Stomach (tissue), 9 donors: ENCODE measurements around the gene NUP214. TPM values are rescaled to one million over a fixed set of nuclear protein-coding genes. Genes with fewer than 3 reads are reported as not detected.
A peak's percentile ranks its signal among the peaks of the same experiment; 100 is the strongest.
"Not testable (repeated sequence)": the region's sequence is repeated elsewhere in the genome, so short reads cannot be mapped to it uniquely, and the experiment has no call there.

Experiments
- DNase-seq, 2 donors: peaks; one replicate each; pipeline versions ENCODE4 v3.0.0 to v3.0.0-alpha.2; 2013 to 2019
- H3K27ac ChIP-seq, 5 donors: fragments of 200-600 bp in 4 of 5; sonication (generic) in 4 of 5; one replicate each; pipeline ENCODE4 v1.5.1; 2013 to 2019; ENCODE audit warnings: mild to moderate bottlenecking in 1 of 5, moderate library complexity in 1 of 5
- H3K27me3 ChIP-seq, 3 donors: fragments of 200-600 bp; sonication (generic); one replicate each; pipeline ENCODE4 v1.5.1; 2017 to 2019; ENCODE audit warnings: mixed run types in 1 of 3
- H3K36me3 ChIP-seq, 4 donors: fragments of 200-600 bp; sonication (generic); 1 replicate in 3 of 4; 2 replicates in 1 of 4; pipeline ENCODE4 v1.5.1; 2016 to 2019
- H3K4me1 ChIP-seq, 4 donors: fragments of 200-600 bp; sonication (generic); one replicate each; pipeline ENCODE4 v1.5.1; 2016 to 2019
- H3K4me3 ChIP-seq, 4 donors: fragments of 200-600 bp; sonication (generic) in 3 of 4; one replicate each; pipeline ENCODE4 v1.5.1; 2016 to 2019; ENCODE audit warnings: mild to moderate bottlenecking in 1 of 4
- H3K9me3 ChIP-seq, 4 donors: fragments of 200-600 bp; sonication (generic); one replicate each; pipeline ENCODE4 v1.5.1; 2016 to 2019
- CTCF ChIP-seq, 7 experiments: fragments of 450-650 bp in 4 of 7; fragments of 200-600 bp in 3 of 7; sonication (generic) in 3 of 7; IDR thresholded peaks; one replicate each; pipeline ENCODE4 v1.5.1; 2016 to 2019; ENCODE audit warnings: antibody characterized with exemption in 7 of 7, control low read depth in 2 of 7, mild to moderate bottlenecking in 1 of 7
- EP300 ChIP-seq: sonication (generic); formaldehyde crosslinking; IDR thresholded peaks from one replicate; pipeline ENCODE4 v1.6.1; 2017; ENCODE audit warnings: antibody characterized with exemption
- POLR2A ChIP-seq, 4 donors: fragments of 450-650 bp; IDR thresholded peaks; one replicate each; pipeline ENCODE4 v1.6.1; 2016; ENCODE audit warnings: antibody characterized with exemption in 4 of 4, control low read depth in 2 of 4, mild to moderate bottlenecking in 1 of 4, moderate library complexity in 1 of 4
- POLR2AphosphoS5 ChIP-seq, 3 donors: sonication (generic); formaldehyde crosslinking; IDR thresholded peaks; one replicate each; pipeline ENCODE4 v1.6.1; 2016; ENCODE audit warnings: antibody characterized with exemption in 3 of 3
- WGBS, 5 donors: extraction: QIAGEN DNeasy Blood & Tissue Kit in 3 of 5; methylation state at CpG; one replicate each; pipeline versions ENCODE4 v1.1.5 to v1.1.7; 2013 to 2018; 5-methylcytosine and 5-hydroxymethylcytosine counted together
- intact Hi-C: fragments of 100-400 bp; cut with DNase I; formaldehyde crosslinking; loops from one replicate; pipeline ENCODE4 v1.15.1; 2023; ENCODE audit warnings: low total_unique reads
- polyA plus RNA-seq, 3 donors: library from polyadenylated mRNA; stranded (reverse); fragments of 200-250 nt; gene quantifications; one replicate each; pipeline ENCODE4 v1.2.3, GENCODE V29; 2013
- total RNA-seq, 5 donors: library from RNA; depleted of rRNA; stranded (reverse); fragments of >200 nt; gene quantifications; one replicate each; pipeline versions ENCODE4 v1.1.0 to v1.2.3, GENCODE V29; 2014 to 2016
- donor health status: healthy with polysubstance abuse.
- donor health status: Bipolar disorder and iron deficiency.
- donor health status: healthy.

NUP214 gene
- total and polyA plus RNA-seq, 8 donors = 21.7 to 111 (median 35.0) TPM

- Histone ChIP-seq H3K27ac (no peak overlapping the region), H3K4me1 (peaks cover 22 to 31% (median 29%) of the 10 kb centered on the region in 4 donors), H3K27me3 (peaks cover 0 to 33% (median 7%) of the 10 kb centered on the region in 3 donors), H3K9me3 (peaks cover 0 to 7% (median 2%) of the 10 kb centered on the region in 4 donors), H3K36me3 (peaks cover 0 to 5% (median 5%) of the 10 kb centered on the region in 4 donors), H3K4me3 (no peak overlapping the region)
- no peak for DNase-seq
- 73 to 81% (median 77%) methylated on average over 18 to 22 of the region's 22 CpGs for WGBS, 5 donors
- no peak for TF ChIP-seq EP300
- no peak for TF ChIP-seq POLR2A (IDR thresholded peaks at IDR 0.05)
- TF ChIP-seq POLR2AphosphoS5 (IDR thresholded peaks at IDR 0.05) = no peak
- no peak for TF ChIP-seq CTCF (IDR thresholded peaks at IDR 0.05)
- intact Hi-C loops = no loop called here
Observed at GRCh38 chr9:131240047-131240921, 114.9 kb downstream of the NUP214 start.

GRCh38 chr9:131244331-131244730, 118.9 kb downstream of the NUP214 start:
- DNase-seq, H3K4me1 ChIP-seq, H3K9me3 ChIP-seq, H3K4me3 ChIP-seq, H3K36me3 ChIP-seq, H3K27ac ChIP-seq, intact Hi-C loops: not testable (repeated sequence)
- WGBS, 5 donors = 87 to 91% (median 89%) methylated on average over 5 of the region's 5 CpGs
- peaks cover 0 to 21% (median 0%) of the 10 kb centered on the region in 3 donors for H3K27me3 ChIP-seq

DNA sequence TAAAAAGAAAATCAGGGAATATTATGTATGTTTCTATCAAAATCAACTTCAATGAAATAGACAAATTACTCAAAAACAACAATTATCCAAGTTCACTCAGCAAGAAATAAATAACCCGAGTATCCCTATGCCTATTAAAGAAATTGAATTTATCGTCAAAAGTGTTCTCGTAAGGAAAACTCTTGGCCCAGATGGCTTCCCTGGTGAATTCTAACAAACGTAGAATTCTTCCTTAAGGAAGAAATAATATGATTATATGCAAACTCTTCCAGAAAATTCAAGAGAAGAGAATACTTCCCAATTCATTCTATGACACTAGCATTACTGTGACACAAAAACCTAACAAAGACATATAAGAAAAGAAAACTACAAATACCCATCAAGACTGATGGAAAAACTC, 121.2 kb downstream of the NUP214 start:
- Histone ChIP-seq H3K27ac (no peak overlapping the region), H3K9me3 (peaks cover 0 to 7% (median 2%) of the 10 kb centered on the region in 4 donors), H3K27me3 (no peaks in the 10 kb centered on the region), H3K36me3 (no peaks in the 10 kb centered on the region), H3K4me3 (no peak overlapping the region), H3K4me1 (no peaks in the 10 kb centered on the region)
- 78 to 91% (median 85%) methylated on average over 4 of the region's 4 CpGs for WGBS, 5 donors
- intact Hi-C loops = no loop called here
- no peak for DNase-seq
- no peak for TF ChIP-seq CTCF (IDR thresholded peaks at IDR 0.05)
- TF ChIP-seq EP300 = no peak
- no peak for TF ChIP-seq POLR2A (IDR thresholded peaks at IDR 0.05)
- TF ChIP-seq POLR2AphosphoS5 (IDR thresholded peaks at IDR 0.05) = no peak

DNA sequence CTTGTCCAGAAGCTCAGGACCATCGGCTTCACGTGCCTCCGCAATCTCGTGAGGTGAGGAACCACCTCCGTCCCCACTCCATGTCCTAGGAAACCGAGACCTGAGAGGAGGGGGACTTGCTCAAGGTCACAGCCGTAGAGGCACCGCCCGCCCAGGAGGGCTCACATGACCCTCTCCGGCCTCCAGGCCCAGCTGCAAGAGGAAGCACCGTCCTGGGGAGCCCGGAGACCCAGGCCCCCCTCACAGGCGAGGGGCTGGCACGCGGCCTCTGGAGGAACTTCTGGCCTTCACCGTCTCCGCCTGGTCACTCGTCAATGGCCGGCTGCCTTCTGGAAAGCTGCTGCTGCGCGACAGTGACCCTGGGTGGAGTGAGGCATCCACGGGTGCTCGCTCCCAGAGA, 126.7 kb downstream of the NUP214 start:
- TF ChIP-seq POLR2AphosphoS5 (IDR thresholded peaks at IDR 0.05) (no peak), CTCF (IDR thresholded peaks at IDR 0.05) (no peak), EP300 (no peak), POLR2A (IDR thresholded peaks at IDR 0.05) (no peak)
- H3K36me3 ChIP-seq = no peaks in the 10 kb centered on the region
- 83 to 91% (median 87%) methylated on average over 9 to 23 of the region's 23 CpGs for WGBS, 5 donors
- no peaks in the 10 kb centered on the region for H3K27me3 ChIP-seq
- peak overlapping the region in 3 of 5 donors; percentile 57 to 85 (median 72) for H3K27ac ChIP-seq
- no peaks in the 10 kb centered on the region for H3K9me3 ChIP-seq
- peak overlapping the region in 3 of 4 donors; percentile 21 to 37 (median 31) for H3K4me3 ChIP-seq
- no peak for DNase-seq
- intact Hi-C loops = no loop called here
- peaks cover 4 to 27% (median 7%) of the 10 kb centered on the region in 4 donors for H3K4me1 ChIP-seq
